Stomach (tissue), 9 donors: ENCODE measurements around the gene NSD1. TPM values are rescaled to one million over a fixed set of nuclear protein-coding genes. Genes with fewer than 3 reads are reported as not detected.
"Not testable (repeated sequence)": the region's sequence is repeated elsewhere in the genome, so short reads cannot be mapped to it uniquely, and the experiment has no call there.

Source experiments
- DNase-seq, 2 donors: peaks; one replicate each; pipeline versions ENCODE4 v3.0.0 to v3.0.0-alpha.2; 2013 to 2019
- H3K27ac ChIP-seq, 5 donors: fragments of 200-600 bp in 4 of 5; sonication (generic) in 4 of 5; one replicate each; pipeline ENCODE4 v1.5.1; 2013 to 2019; ENCODE audit warnings: mild to moderate bottlenecking in 1 of 5, moderate library complexity in 1 of 5
- H3K27me3 ChIP-seq, 3 donors: fragments of 200-600 bp; sonication (generic); one replicate each; pipeline ENCODE4 v1.5.1; 2017 to 2019; ENCODE audit warnings: mixed run types in 1 of 3
- H3K36me3 ChIP-seq, 4 donors: fragments of 200-600 bp; sonication (generic); 1 replicate in 3 of 4; 2 replicates in 1 of 4; pipeline ENCODE4 v1.5.1; 2016 to 2019
- H3K4me1 ChIP-seq, 4 donors: fragments of 200-600 bp; sonication (generic); one replicate each; pipeline ENCODE4 v1.5.1; 2016 to 2019
- H3K4me3 ChIP-seq, 4 donors: fragments of 200-600 bp; sonication (generic) in 3 of 4; one replicate each; pipeline ENCODE4 v1.5.1; 2016 to 2019; ENCODE audit warnings: mild to moderate bottlenecking in 1 of 4
- H3K9me3 ChIP-seq, 4 donors: fragments of 200-600 bp; sonication (generic); one replicate each; pipeline ENCODE4 v1.5.1; 2016 to 2019
- EP300 ChIP-seq: sonication (generic); formaldehyde crosslinking; IDR thresholded peaks from one replicate; pipeline ENCODE4 v1.6.1; 2017; ENCODE audit warnings: antibody characterized with exemption
- POLR2A ChIP-seq, 4 donors: fragments of 450-650 bp; IDR thresholded peaks; one replicate each; pipeline ENCODE4 v1.6.1; 2016; ENCODE audit warnings: antibody characterized with exemption in 4 of 4, control low read depth in 2 of 4, mild to moderate bottlenecking in 1 of 4, moderate library complexity in 1 of 4
- POLR2AphosphoS5 ChIP-seq, 3 donors: sonication (generic); formaldehyde crosslinking; IDR thresholded peaks; one replicate each; pipeline ENCODE4 v1.6.1; 2016; ENCODE audit warnings: antibody characterized with exemption in 3 of 3
- WGBS, 5 donors: extraction: QIAGEN DNeasy Blood & Tissue Kit in 3 of 5; methylation state at CpG; one replicate each; pipeline versions ENCODE4 v1.1.5 to v1.1.7; 2013 to 2018; 5-methylcytosine and 5-hydroxymethylcytosine counted together
- intact Hi-C: fragments of 100-400 bp; cut with DNase I; formaldehyde crosslinking; loops from one replicate; pipeline ENCODE4 v1.15.1; 2023; ENCODE audit warnings: low total_unique reads
- polyA plus RNA-seq, 3 donors: library from polyadenylated mRNA; stranded (reverse); fragments of 200-250 nt; gene quantifications; one replicate each; pipeline ENCODE4 v1.2.3, GENCODE V29; 2013
- total RNA-seq, 5 donors: library from RNA; depleted of rRNA; stranded (reverse); fragments of >200 nt; gene quantifications; one replicate each; pipeline versions ENCODE4 v1.1.0 to v1.2.3, GENCODE V29; 2014 to 2016
- TF ChIP-seq, protein P1 (sequence below), 7 experiments: fragments of 450-650 bp in 4 of 7; fragments of 200-600 bp in 3 of 7; sonication (generic) in 3 of 7; IDR thresholded peaks; one replicate each; pipeline ENCODE4 v1.5.1; 2016 to 2019; ENCODE audit warnings: antibody characterized with exemption in 7 of 7, control low read depth in 2 of 7, mild to moderate bottlenecking in 1 of 7
- donor health status: healthy with polysubstance abuse.
- donor health status: Bipolar disorder and iron deficiency.
- donor health status: healthy.

The NSD1 gene
- total and polyA plus RNA-seq, 8 donors, result 5.1 to 69.9 (median 23.5) TPM

DNA sequence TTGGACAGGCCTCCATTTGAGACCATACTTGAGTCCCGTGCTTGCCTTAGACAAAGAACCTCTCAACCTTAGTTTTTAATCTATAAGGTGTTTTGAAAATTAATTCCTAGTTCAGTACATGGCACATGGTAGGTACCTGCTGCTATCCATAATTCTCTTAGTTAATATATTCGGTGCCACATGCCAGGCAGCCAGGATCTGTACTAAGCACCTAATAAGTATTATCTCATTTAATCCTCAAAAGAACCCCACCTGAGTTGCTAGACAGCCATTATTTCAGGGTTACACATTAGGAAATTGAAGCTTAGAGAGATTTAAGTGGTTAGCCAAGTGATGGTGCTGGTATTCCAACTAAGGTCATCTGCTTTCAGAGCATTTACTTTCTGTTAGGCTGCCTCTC is 29.9 kb downstream of the NSD1 start:
- Histone ChIP-seq H3K4me1 (peaks cover 0 to 11% (median under 1%) of the 10 kb centered on the region in 4 donors), H3K36me3 (peaks cover 13 to 54% (median 32%) of the 10 kb centered on the region in 4 donors), H3K9me3 (no peaks in the 10 kb centered on the region), H3K4me3 (no peak overlapping the region), H3K27me3 (no peaks in the 10 kb centered on the region), H3K27ac (no peak overlapping the region)
- TF ChIP-seq EP300 (no peak), POLR2AphosphoS5 (IDR thresholded peaks at IDR 0.05) (no peak), POLR2A (IDR thresholded peaks at IDR 0.05) (no peak)
- TF ChIP-seq, protein P1, sequence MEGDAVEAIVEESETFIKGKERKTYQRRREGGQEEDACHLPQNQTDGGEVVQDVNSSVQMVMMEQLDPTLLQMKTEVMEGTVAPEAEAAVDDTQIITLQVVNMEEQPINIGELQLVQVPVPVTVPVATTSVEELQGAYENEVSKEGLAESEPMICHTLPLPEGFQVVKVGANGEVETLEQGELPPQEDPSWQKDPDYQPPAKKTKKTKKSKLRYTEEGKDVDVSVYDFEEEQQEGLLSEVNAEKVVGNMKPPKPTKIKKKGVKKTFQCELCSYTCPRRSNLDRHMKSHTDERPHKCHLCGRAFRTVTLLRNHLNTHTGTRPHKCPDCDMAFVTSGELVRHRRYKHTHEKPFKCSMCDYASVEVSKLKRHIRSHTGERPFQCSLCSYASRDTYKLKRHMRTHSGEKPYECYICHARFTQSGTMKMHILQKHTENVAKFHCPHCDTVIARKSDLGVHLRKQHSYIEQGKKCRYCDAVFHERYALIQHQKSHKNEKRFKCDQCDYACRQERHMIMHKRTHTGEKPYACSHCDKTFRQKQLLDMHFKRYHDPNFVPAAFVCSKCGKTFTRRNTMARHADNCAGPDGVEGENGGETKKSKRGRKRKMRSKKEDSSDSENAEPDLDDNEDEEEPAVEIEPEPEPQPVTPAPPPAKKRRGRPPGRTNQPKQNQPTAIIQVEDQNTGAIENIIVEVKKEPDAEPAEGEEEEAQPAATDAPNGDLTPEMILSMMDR (IDR thresholded peaks at IDR 0.05), result no peak
- no peak for DNase-seq
- WGBS, 5 donors, result 91 to 96% (median 95%) methylated on average over 2 of the region's 2 CpGs
- intact Hi-C loops, result no loop called here

DNA sequence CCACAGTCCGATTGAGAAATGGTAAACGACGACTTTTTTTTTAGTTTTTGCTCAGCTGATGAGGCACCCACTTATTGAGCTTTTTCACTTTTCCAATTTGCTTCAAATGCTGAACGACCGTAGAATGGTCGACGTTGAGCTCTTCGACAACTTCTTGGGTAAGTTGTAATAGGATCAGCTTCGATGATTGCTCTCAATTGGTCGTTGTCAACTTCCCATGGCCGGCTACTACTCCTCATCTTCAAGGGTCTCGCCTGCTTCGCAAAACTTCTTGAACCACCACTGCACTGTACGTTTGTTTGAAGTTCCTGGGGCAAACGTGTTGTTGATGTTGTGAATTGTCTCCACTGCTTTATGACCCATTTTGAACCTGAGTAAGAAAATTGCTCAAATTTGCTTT is 35.7 kb downstream of the NSD1 start:
- no peaks in the 10 kb centered on the region for H3K27me3 ChIP-seq
- H3K9me3 ChIP-seq, result no peaks in the 10 kb centered on the region
- TF ChIP-seq POLR2A (IDR thresholded peaks at IDR 0.05) (no peak), POLR2AphosphoS5 (IDR thresholded peaks at IDR 0.05) (no peak), EP300 (no peak)
- TF ChIP-seq, protein P1 (IDR thresholded peaks at IDR 0.05), result no peak
- peaks cover 8 to 41% (median 33%) of the 10 kb centered on the region in 4 donors for H3K36me3 ChIP-seq
- H3K4me3 ChIP-seq, result no peak overlapping the region
- H3K27ac ChIP-seq, result no peak overlapping the region
- DNase-seq, result no peak
- peaks cover 0 to 17% (median 7%) of the 10 kb centered on the region in 4 donors for H3K4me1 ChIP-seq
- intact Hi-C loops, result no loop called here
- WGBS, 5 donors, result 89 to 95% (median 94%) methylated on average over 15 of the region's 15 CpGs

DNA sequence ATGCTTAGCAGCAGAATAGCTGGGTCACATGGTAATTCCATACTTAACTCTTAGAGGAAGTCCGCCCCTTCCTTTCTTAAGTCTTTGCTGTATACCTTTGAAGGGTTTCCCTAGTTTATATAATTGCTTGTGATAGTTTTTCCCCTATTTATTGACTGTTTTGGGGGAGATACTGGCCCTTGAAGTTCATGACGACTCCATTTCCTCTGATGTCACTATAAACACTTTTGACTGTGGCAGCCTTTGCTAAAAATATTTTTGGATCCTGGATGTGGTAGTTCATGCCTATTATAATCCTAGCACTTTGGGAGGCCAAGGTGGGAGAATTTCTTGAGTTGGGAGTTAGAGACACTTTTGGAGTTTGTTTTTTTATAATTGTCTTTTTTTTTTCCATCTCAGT is 38.4 kb downstream of the NSD1 start:
- H3K4me3 ChIP-seq, result no peak overlapping the region
- intact Hi-C loops, result no loop called here
- TF ChIP-seq EP300, result no peak
- no peak overlapping the region for H3K27ac ChIP-seq
- 68 to 74% (median 70%) methylated on average over 2 of the region's 2 CpGs for WGBS, 5 donors
- H3K27me3 ChIP-seq, result no peaks in the 10 kb centered on the region
- DNase-seq, result no peak
- H3K9me3 ChIP-seq, result no peaks in the 10 kb centered on the region
- peaks cover 0 to 17% (median 8%) of the 10 kb centered on the region in 4 donors for H3K4me1 ChIP-seq
- H3K36me3 ChIP-seq, result peaks cover 0 to 22% (median 18%) of the 10 kb centered on the region in 4 donors

DNA sequence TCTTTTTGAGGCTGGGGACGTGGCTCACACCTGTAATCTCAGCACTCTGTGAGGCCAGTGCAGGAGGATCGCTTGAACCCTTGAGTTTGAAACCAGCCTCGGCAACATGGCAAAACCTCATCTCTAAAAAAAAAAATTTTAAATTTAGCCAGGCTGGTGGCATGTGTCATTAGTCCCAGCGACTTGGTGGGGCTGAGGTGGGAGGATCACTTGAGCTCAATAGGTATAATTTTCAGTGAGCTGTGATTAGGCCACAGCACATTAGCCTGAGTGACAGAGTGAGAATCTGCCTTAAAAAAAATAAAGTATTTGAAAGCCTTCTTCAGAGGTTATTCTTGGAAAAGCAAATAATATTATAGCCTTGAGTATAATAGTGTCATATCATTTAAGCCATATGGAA is 41.8 kb downstream of the NSD1 start:
- H3K4me3 ChIP-seq, result no peak overlapping the region
- H3K27ac ChIP-seq, result no peak overlapping the region
- H3K9me3 ChIP-seq, result no peaks in the 10 kb centered on the region
- 87 to 96% (median 92%) methylated on average over 4 of the region's 4 CpGs for WGBS, 5 donors
- DNase-seq, result no peak
- TF ChIP-seq, protein P1 (IDR thresholded peaks at IDR 0.05), result no peak
- no peak for TF ChIP-seq POLR2A (IDR thresholded peaks at IDR 0.05)
- no peak for TF ChIP-seq POLR2AphosphoS5 (IDR thresholded peaks at IDR 0.05)
- no peak for TF ChIP-seq EP300
- no peaks in the 10 kb centered on the region for H3K27me3 ChIP-seq
- intact Hi-C loops, result no loop called here
- peaks cover 4 to 14% (median 6%) of the 10 kb centered on the region in 4 donors for H3K36me3 ChIP-seq
- H3K4me1 ChIP-seq, result peaks cover 0 to 42% (median 17%) of the 10 kb centered on the region in 4 donors

DNA sequence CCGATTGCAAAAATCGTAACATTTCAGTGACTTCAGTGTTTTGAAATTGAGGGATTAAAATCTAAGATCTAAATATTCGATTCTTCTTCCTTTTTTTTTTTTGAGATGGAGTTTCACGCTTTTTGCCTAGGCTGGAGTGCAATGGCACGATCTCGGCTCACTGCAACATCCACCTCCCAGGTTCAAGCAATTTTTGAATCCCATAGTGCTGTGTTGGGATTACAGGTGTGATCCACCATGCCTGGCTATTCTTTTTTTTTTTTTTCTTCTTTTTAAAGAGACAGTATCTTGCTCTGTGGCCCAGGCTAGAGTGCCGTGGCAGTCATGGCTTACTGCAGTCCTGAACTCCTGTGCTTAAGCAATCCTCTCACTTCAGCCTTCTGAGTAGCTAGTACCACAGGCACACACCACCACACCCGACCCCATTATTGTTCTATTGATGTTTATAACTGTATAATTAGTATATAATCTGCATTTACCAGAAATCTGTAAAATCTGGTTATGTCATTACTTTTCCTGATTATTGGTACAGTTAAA is 42.7 kb downstream of the NSD1 start:
- Histone ChIP-seq H3K27ac (no peak overlapping the region), H3K27me3 (no peaks in the 10 kb centered on the region), H3K4me1 (peaks cover 0 to 38% (median 16%) of the 10 kb centered on the region in 4 donors), H3K4me3 (no peak overlapping the region), H3K36me3 (peaks cover 3 to 21% (median 5%) of the 10 kb centered on the region in 4 donors), H3K9me3 (no peaks in the 10 kb centered on the region)
- intact Hi-C loops, result no loop called here
- DNase-seq, result no peak
- 79 to 86% (median 84%) methylated on average over 8 of the region's 8 CpGs for WGBS, 5 donors
- no peak for TF ChIP-seq POLR2AphosphoS5 (IDR thresholded peaks at IDR 0.05)
- no peak for TF ChIP-seq POLR2A (IDR thresholded peaks at IDR 0.05)
- TF ChIP-seq, protein P1 (IDR thresholded peaks at IDR 0.05), result no peak
- TF ChIP-seq EP300, result no peak

DNA sequence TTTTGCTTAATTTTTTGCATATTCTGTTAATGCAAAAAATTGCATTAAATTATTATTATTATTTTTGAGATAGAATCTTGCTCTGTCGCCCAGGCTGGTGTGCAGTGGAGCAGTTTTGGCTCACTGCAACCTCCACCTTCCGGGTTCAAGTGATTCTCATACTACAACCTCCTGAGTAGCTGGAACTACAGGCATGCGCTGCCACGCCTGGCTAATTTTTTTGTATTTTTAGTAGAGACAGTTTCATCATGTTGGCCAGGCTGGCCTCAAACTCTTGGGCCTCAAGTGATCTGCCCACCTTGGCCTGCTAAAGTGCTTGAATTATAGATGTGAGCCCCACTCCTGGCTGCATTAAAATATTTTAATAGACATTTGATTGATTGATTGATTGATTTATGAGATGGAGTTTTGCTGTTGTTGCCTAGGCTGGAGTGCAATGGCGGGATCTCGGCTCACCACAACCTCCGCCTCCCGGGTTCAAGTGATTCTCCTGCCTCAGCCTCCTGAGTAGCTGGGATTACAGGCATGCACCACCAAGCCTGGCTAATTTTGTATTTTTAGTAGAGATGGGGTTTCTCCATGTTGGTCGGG is 44.4 kb downstream of the NSD1 start:
- H3K9me3 ChIP-seq, DNase-seq, H3K27me3 ChIP-seq, H3K27ac ChIP-seq, intact Hi-C loops, H3K4me3 ChIP-seq: not testable (repeated sequence)
- Histone ChIP-seq H3K36me3 (peaks cover 0 to 26% (median 10%) of the 10 kb centered on the region in 4 donors), H3K4me1 (peaks cover 0 to 34% (median 8%) of the 10 kb centered on the region in 4 donors)
- 92 to 95% (median 94%) methylated on average over 9 of the region's 9 CpGs for WGBS, 5 donors
